ENCODE data around the gene RELCH. TPM values are rescaled to one million over a fixed set of nuclear protein-coding genes. Genes with fewer than 3 reads are reported as not detected.

RELCH gene
- total and polyA plus RNA-seq, 2 of the 13 experiments (the other 11 are each of a cell fraction or from before 2014, with no cell fraction given) = 5.6 to 31.7 TPM

GRCh38 chr18:62186499-62186773 lies 619 bp upstream of the RELCH start:
- WGBS (ENCODE audit: low lambda C conversion rate) = 0% methylated on average over 12 of the region's 12 CpGs
- Histone ChIP-seq H3K4me3 (replicated peaks in 1 of 3; ENCODE audit: insufficient read depth in 1 of 3, low read depth in 2 of 3, low read length in 3 of 3) (peak overlapping the region; percentile 86 to 92 (median 91)), H3K4me2 (ENCODE audit: low read depth, low read length) (peak overlapping the region; percentile 78), H3K4me1 (ENCODE audit: insufficient read depth, low read length) (peaks cover 40% of the 10 kb centered on the region), H3K36me3 (replicated peaks in 1 of 2; ENCODE audit: control insufficient read depth in 1 of 2, insufficient read depth in 2 of 2, low read length in 2 of 2) (no peaks in the 10 kb centered on the region), H2AFZ (ENCODE audit: low read length) (peak overlapping the region; percentile 59), H3K9ac (ENCODE audit: insufficient read depth, low read depth, low read length) (peak overlapping the region; percentile 79), H3K27ac (ENCODE audit: extremely low read length, insufficient read depth, low read length) (peak overlapping the region; percentile 87), H3K79me2 (ENCODE audit: insufficient read depth, low read length) (peaks cover 64% of the 10 kb centered on the region), H4K20me1 (ENCODE audit: insufficient read depth, low read length) (peaks cover 8% of the 10 kb centered on the region; the same call in 1 of the 2 replicates), H3K9me3 (ENCODE audit: low read length) (no peaks in the 10 kb centered on the region), H3K27me3 (ENCODE audit: control insufficient read depth in 1 of 2, insufficient read depth in 2 of 2, low read length in 2 of 2) (no peaks in the 10 kb centered on the region; a peak in 1 of 5 replicates)
- DNase-seq (ENCODE audit: low spot score) (peak; percentile 58), ATAC-seq (peak; percentile 58), FAIRE-seq (no peak)
- intact Hi-C loops (cut with micrococcal nuclease; ENCODE audit: unreplicated experiment) (loop anchor here (10.0 kb wide), 2 partner anchors 338 to 398 kb away; partner anchors contain the start of gene ZCCHC2), in situ Hi-C loops (cut with HindIII; ENCODE audit: extremely low pct_ligation_motif_present, low pct_unique_long_range_greater_than_20kb) (loop anchor here (5.0 kb wide), 1 partner anchor 56 kb away; no protein-coding TSS in a partner anchor)
- ChIA-PET CTCF (ENCODE audit: low intra/inter-chr PET ratio, low total read pairs) (interaction anchor here (0.7 kb wide), 1 partner anchor 63 kb away, joined by 3 read pairs; no protein-coding TSS in a partner anchor), POLR2A (interaction anchor here (0.7 to 2.0 kb wide), 6 partner anchors 9 to 1181 kb away, joined by 3 to 10 read pairs (median 4); partner anchors contain the start of gene KDSR)
- TSS peak; percentile 80 for BruUV-seq (replicated peaks)
- TF ChIP-seq ZNF124 (CRISPR knock-in tag; IDR thresholded peaks at IDR 0.05) (no peak), ZNF713 (CRISPR knock-in tag; IDR thresholded peaks at IDR 0.05) (no peak), RNF2 (conservative IDR thresholded peaks at IDR 0.05; ENCODE audit: low read depth) (peak; percentile 40; the same call in 1 of the 2 replicates), ATF5 (CRISPR knock-in tag; IDR thresholded peaks at IDR 0.05; ENCODE audit: low read depth) (no peak), JARID2 (CRISPR knock-in tag; IDR thresholded peaks at IDR 0.05; ENCODE audit: insufficient replicate concordance) (no peak), ZNF646 (CRISPR knock-in tag; IDR thresholded peaks at IDR 0.05) (no peak), ZNF503 (CRISPR knock-in tag; IDR thresholded peaks at IDR 0.05) (no peak), ZNF20 (CRISPR knock-in tag; IDR thresholded peaks at IDR 0.05) (no peak), ZNF672 (CRISPR knock-in tag; IDR thresholded peaks at IDR 0.05) (no peak), ZNF674 (CRISPR knock-in tag; IDR thresholded peaks at IDR 0.05; ENCODE audit: low read depth) (no peak), SIX4 (CRISPR knock-in tag; IDR thresholded peaks at IDR 0.05) (no peak), NKX3-1 (CRISPR knock-in tag; IDR thresholded peaks at IDR 0.05) (no peak), KDM5B (CRISPR knock-in tag; IDR thresholded peaks at IDR 0.05; ENCODE audit: borderline replicate concordance) (peak; percentile 37; the same call in 1 of the 2 replicates), ESRRA (CRISPR knock-in tag; IDR thresholded peaks at IDR 0.05; ENCODE audit: low read depth) (no peak; the same call in 1 of the 2 replicates), CENPT (CRISPR knock-in tag; IDR thresholded peaks at IDR 0.05; ENCODE audit: low read depth) (no peak)
